HG02943 (cell line): ENCODE measurements around the gene TGFBI.

Source experiments
- ATAC-seq: cut with Tn5 transposase; IDR thresholded peaks from one replicate; pipeline ENCODE4 v1.9.1; 2021; ENCODE audit warnings: mild to moderate bottlenecking, low read depth, moderate library complexity; ENCODE audit not compliant: unreplicated experiment

TGFBI gene

DNA sequence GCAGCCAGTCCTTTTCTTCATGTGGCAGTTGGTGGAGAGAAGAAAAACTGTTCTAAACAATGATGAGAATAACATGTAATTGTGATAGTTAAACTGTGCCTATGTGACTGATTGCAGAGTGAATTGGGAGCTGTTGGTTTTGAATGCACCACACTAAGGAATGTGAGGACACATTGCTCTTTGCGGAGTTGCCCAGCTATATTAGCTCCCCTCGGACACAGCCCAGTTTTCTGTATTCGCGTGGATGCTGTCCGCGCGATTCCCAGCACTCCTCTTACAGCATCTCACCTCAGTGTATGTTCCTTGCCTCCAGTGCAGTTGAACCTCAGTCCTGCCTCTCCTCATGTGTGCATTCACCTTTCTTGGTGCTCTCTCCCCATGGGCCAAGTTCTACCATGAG, 32.2 kb downstream of the TGFBI start:
- ATAC-seq, result no peak

DNA sequence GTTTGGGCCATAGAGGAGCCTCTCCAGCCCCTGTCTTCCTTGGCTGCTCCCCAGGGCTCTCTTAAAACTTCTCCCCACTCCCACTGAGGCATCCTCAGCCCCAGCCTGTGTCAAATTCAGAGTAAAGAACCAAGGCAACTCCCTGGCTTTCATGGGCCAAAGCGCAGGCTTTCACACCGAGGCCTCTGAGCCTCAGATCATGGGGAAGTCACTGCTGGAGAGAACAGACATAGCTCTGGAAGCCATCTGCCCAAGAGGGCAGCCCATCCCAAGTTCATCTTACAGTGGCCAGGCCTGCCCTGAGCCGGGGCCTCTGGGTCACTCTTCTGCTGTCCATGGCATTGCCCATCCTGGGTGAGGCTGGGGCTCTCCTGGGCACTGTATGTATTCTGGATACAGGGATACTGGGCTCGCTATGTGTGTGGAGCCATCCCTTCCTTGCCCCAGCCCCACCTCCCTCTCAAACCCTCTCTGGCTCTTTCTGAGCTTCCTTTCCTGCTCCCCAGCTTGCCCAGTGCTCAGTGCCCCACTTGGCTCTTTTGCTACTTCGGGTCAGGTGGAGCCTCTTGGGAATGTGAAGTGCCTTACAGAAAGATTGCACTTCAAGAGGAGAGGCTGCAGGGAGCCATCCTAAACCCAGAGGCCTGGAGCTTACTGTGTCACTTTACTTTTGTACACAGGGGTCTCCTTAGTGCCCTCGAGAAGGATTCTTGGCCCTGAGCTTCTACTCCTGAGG, 33.0 kb downstream of the TGFBI start:
- no peak for ATAC-seq

DNA sequence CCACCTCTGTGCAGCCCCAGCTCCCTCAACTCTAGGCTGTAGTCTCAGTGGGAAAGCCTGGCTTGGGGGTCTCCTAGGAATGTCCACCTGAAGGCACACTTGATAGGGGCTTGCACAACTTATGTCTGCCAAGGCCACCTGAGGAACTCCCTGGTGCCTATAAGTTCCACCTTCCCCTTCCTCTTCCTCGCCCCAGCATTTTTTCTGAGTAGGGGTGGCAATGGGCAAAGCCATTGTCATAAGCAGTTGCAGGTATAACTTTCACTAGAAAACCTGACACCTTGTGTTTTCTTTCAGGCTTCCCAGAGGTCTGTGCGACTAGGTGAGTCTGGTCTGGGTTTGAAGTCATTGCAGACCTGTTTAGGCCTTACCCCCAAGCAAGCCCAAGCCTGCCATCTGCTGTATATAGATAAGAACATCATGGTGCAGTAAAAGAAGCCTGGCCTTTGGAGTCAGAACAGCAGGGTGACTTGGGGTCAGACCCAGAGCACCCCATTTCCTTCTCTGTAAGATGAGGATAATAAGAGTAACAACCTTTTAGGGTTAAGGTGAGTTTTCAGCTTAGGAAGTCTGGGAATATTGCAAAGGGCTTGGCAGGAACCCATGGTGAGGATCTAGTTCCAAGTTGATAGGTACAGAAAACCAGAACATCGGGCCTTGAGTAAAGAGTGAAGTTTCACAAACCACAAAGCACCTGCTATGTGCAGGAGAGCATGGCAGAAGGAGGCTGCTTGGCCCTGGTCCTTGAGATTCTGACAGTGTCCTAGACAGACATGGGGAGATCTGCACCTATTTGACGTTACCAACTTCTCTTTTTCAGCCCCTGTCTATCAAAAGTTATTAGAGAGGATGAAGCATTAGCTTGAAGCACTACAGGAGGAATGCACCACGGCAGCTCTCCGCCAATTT, 33.8 kb downstream of the TGFBI start:
- ATAC-seq, result no peak

DNA sequence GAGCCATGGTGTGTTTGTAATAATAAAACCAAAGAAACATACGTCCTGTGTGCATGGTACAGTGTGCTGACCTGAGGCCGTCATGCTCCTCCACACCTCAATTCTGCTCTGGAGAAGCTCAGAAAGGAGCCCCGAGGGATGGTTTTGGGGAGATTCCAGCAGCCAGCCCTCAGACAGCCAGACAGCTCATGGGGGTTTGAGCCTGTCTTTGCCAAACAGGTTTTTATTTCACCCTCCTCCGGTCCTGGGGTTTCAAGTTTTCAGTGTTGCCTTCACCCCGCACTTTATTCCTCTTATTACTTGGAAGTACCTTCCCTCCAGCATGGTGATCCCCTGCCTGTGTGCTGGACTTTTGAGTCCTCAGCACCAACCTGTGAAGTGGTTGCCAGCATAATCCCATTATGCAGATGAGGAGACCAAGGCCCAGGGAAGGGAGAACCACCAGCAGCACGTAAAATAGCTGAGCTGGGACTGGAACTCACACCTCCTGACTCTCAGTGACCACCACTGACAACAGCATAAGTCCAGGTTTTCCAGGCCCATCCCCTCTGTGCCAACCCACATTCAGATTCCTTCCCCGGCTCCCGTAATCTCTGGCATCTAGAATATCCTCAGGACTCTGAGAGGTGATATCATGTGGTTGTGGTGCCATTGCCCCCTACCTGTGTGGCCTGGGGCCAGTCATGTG, 35.1 kb downstream of the TGFBI start:
- no peak for ATAC-seq

DNA sequence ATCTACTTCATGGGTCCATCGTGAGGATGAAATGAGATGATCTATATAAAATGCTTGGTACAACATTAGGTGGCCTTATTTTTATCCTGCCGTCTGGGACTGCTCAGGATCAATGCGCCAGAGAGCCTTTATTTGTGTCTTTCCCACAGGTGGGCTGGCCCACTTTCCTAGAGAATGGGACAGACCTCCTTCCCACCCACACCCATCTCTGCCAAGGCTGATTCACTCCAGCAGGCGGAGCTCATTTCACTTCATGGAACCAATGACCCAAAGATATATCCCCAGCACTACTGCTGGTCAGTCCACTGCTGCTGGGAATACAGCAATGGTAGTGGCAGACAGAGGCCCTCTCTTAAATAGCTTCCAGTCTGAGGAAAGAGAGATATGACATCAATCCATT, 35.7 kb downstream of the TGFBI start:
- no peak for ATAC-seq

DNA sequence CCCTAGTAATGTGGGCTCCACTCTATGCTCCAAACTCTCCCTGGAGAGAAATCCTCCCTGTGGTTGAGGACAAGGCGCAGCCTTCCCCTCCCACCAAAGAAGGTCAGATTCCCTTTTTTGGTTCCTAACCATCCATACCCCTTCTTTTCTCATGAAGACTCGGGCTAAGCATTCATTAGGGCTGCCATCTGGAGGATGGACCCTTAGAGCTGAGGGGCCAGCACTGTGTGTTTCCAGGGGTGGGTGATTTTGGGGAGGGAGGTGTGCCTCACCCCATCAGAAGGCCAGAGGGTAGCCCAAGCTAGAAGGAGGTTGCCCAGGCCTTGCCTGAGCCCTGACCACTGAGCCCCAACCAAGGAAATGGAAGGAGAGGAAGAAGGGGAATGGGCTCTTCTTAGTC, 36.8 kb downstream of the TGFBI start:
- no peak for ATAC-seq

DNA sequence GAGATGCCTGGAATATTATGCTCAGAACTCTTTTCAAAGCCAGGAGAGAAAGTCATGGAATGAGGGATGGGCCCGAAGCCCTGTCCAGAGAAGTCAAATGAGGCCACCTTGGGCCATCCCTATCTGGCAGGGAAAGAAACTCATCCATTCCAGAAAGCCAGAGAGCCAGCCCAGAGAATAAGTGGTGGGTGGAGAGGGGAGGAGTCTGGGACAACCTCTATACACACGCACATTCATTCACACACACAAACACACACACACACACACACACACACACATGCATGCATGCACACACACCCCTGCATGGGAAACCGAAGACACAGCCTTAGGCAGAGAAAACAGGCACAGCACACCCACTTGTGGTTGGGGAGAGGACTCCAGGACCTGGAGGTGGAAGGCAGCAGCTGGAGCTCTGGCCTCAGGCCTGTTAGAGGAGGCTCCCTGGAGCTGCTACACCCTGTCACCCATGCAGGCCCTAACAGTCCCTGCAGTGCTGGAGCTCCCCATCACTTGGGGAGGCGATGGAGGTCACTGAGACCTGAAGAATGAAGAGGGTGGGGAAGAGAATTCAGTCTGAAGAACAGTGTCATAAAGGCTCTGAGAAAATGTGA, 38.0 kb downstream of the TGFBI start:
- no peak for ATAC-seq

DNA sequence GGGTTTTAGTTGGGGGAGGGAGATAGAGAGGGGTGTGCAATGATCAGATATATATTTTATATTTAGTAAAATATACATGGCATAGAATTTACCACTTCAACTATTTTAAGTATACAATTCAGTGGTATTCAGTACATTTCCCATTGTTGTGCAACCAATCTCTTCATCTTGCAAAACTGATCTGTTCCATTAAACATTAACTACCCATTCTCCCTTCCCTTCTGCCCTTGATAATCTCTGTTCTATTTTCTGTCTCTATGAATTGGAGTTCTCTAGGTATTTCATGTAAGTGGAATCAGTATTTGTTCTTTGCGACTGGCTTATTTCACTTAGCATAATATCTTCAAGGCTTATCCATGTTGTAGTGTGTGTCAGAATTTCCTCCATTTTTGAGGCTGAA, 38.6 kb downstream of the TGFBI start:
- ATAC-seq, result no peak

DNA sequence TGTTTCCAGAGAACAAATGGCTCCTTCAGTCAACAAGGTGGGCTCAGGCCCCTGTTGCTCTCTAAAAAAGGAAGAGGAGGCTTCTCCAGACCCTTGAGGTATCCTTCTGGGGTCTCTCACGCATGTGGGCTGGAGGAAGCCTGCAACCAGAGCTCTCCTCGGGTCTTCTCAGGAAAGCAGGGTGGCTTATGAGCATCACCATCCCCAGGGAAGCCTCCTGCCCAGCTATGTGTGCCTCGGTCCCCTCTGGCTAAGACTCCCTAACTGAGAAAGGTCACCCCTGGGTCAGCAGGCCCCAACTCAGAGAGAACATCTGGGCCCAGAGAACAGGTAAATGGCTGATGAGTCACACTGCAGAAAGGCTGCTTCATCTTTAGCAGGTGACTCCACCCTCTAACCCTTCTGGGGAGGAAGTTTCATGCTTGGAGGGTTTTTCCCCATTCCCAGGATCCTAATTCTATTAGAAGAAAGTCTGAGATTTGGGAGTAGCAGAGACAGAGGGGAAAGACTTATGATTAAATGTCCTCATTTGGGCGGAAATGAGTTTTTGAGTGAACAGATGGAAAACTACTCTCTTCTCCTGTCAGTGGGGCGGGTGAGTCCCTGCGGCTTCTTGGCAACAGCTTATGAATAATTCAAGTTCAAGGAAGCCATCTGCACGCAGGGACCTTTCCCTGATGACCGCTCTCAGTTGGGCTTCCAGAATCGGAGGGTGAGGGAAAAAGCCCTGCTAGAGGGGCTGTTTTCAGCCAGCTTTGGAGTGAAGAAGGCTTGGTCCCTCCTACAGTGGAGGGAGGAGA, 41.9 kb downstream of the TGFBI start:
- no peak for ATAC-seq

DNA sequence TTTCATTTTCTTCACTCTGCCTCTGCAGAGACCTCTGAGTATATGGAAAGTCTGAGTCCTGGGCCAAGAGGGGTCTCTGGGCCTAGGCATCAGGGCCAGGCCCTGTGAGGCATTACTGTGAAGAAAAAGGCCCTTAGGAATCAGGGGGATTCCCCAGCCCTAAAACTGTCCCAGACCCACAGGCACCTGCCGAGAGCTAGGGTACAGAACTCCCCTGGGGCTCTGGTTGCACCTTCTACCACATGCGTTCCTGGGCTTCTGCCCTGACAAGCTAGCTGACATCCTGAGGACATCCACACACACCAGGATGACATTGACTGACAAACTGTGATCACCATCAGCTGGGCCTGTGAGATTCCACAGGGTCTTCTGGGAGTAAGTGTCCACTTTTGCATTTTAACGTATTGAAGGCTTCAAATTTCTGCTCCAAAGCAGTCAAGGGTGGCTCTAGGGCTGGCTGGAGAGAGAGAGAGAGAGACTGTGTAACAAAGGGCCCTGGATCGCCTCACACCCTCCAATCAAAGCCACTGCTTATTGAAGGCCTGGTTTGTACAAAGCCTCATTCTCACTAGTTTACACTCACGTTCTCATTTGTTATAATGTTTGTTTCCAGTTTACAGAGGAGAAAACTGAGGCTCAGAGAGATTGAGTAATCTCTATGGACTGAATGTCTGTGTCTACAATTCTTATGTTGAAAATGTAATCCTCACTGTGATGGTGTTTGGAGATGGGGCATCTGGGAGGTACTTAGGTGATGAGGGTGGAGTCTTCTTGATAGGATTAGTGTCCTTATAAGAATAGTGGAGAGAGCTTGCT, 45.1 kb downstream of the TGFBI start:
- ATAC-seq, result peak; percentile 77

DNA sequence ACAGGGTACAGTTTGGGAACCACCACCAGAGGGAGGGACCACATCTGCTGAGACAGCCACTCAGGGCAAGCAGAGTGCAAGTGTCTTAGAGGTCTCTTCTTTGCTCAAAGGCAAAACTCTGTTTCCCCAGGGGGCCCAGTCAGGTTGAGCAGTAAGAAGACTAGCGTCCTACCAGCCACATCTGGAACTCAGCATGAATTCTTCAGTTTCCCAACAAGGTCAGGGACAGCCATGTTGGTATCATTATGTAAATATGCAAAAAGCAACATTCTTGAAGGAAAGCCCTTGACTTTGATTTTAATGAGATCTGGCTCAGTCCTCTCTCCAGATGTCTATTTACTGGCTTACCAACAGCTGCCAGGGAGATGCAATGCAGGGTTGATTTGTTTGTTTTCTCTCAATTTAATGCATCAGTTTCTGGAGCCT, 46.7 kb downstream of the TGFBI start:
- ATAC-seq, result no peak

DNA sequence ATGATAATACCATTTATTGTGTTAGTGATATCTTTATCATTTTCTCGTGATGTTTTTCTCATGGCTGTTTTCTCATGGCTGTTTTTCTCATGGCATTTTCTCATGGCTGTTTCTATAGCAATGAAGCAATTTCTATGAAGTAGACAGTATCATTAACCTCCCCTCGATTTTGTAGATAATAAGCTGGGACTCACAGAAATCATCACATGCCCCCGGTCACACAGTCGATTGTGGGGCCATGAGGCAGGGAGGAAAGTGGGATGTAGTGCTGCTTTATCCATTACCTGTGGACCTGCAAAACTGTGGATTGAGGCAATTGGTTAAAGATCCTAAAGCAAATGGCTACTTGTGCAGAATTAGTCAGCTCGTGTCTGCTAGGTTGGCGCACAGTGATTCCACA, 47.3 kb downstream of the TGFBI start:
- no peak for ATAC-seq

DNA sequence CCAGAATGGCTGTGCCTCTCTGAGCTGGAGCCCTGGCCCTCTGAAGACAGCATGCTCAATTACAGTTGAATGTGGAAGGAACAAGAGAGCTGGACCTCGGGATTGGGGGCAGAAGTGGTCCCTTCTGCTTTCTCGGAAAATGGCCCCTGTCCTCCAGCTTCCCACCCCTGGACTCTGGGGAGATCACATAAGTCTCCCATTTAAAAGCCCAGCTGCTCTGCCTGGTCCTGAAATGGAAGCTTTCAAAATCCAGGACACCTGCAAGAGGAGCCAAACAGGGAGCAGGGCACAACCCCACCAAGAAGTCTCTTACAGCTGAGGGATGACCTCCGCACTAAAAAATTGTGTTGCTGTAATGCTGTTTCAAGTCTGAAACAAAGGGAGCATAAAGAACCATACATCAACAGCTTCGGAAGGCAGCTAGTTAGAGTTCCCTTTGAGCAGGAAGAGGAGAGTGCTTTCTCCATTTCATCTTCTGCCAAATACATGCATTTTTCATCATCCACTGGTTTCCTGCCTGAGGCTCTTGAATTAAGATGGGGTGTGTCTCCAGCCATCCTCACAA, 48.2 kb downstream of the TGFBI start:
- no peak for ATAC-seq

DNA sequence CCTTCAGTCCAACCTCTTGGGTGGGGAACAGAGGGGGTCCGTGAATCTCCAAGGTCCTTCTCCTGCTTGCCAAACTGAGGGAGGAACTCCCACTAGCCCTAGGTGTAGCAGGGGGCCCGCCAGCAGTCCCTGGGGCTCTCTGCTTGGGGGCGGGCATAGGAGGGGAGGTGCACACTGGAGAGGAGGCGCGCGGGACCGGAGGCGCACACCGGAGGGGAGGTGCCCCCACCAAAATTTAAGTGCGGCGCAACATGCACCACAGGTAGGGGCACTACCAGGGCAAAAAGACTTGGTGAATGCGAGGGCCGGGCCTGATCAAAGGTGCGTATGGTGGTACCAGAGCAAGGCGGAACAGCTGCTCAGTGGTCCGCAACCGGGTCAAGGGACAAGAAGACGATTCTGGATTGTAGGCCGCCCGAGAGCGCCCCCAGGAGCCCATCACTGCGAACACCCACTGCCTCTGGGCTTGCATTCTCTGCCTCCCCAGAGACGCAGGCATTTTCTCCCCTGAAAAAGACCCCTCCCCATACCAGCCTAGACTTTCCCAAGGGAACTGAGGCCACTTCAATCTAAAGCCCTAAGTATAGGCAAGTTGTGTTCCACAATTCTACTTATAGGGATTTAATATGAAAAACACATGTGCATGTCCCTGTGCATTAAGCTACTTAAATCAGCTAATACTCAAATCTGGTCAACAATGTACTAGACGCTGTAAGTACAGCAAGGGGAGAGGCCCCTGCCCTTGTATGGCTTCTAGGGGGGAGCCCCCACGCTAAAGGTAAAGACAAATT, 50.6 kb downstream of the TGFBI start:
- ATAC-seq, result no peak

DNA sequence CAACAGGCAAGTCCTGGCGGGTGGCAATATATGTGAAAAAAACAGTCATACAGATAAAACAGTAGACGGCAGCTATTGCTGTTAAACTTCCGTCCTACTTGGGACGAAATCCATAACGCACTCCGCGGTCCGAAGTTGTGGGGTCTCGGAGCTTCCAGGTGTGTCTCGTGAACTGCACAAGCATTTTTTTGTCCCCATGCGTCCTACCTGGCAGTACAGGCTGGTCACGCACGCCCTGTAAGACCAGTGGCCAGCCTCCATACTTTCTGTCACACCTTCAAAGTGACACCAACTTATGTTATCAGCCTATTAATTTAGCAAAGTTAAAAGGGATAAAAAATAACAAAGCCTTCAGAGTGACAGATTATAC, 51.3 kb downstream of the TGFBI start:
- peak; percentile 4 for ATAC-seq

DNA sequence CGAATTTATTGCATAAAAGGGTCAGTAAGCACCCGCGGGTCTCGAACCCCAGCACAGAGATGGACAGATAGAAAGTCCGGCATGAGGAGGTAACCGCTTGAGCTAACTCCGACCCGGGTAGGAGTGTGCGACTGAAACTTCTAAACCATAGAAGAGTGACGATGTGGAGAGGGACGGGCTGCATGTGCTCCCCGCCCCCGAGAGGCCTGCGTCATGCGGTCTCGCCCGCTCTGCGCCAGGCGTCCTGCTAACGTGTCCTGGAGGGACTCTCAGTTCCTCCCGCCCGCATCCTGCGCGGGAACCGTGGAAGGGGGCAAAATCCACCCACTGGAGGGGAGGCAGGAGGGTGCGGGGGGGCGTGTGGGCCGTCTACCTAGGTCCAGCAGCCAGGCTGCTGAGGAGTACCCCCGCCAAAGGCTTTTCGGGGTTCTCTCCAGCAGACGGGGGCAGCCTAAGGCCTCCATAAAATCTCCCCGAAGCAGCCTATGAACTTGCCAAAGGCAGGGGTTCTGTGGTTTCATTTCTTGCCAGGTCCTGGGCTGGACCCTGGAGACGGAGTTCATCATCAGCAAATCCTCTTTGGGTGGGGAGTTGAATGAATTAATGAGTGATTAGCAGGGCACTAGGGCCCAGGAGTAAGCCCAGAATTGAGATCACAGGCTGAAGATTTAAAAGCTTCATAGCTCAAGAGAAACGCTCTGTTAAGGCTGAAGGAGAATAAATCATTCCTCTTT, 51.9 kb downstream of the TGFBI start:
- peak; percentile 95 for ATAC-seq

DNA sequence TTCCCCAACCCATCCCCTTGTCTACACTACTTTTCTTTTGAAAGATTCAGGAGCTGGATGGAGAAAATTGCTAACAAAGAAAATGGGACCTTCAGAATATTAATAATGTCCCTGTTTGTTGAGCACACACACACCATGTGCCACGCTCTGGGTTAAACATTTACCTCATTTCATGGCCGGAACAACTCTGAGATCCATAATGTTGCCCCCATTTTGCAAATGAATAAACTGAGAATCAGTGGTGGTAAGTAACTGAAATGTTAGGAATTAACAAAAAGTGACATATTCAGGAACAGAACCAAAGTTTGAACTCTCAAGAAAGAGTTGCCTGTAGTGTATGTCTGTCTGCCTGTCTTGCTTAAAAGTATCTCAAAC, 52.4 kb downstream of the TGFBI start:
- no peak for ATAC-seq
